Sigmoid colon (tissue), 3 donors: Measurements from ENCODE around the gene ENGASE.

ENCODE experiments used
- CTCF ChIP-seq, 4 experiments: fragments of 450-650 bp in 3 of 4; fragments of 200-600 bp in 1 of 4; IDR thresholded peaks; one replicate each; pipeline ENCODE4 v1.5.1; 2016 to 2019; ENCODE audit warnings: antibody characterized with exemption in 4 of 4, mild to moderate bottlenecking in 3 of 4, moderate library complexity in 2 of 4
- POLR2A ChIP-seq, 2 donors: fragments of 450-650 bp; IDR thresholded peaks; one replicate each; pipeline ENCODE4 v1.6.1; 2016; ENCODE audit warnings: antibody characterized with exemption in 2 of 2, mild to moderate bottlenecking in 2 of 2, moderate library complexity in 2 of 2

GRCh38 chr17:79045001-79045729, 29.5 kb upstream of the ENGASE start:
- TF ChIP-seq POLR2A (IDR thresholded peaks at IDR 0.05) (no peak), CTCF (IDR thresholded peaks at IDR 0.05) (no peak)
